OCI-LY1 (cell line): ENCODE data around the gene CNTROB.

Source experiments
- CTCF ChIP-seq: fragments of 200-600 bp; sonication (generic), shearing (Covaris generic); IDR thresholded peaks from 2 replicates; pipeline ENCODE4 v1.5.1; 2017; ENCODE audit warnings: mild to moderate bottlenecking, antibody characterized with exemption, low read length, moderate library complexity, mixed read lengths
- EZH2 ChIP-seq: fragments of 200-600 bp; sonication (generic), shearing (Covaris generic); IDR thresholded peaks from 2 replicates; pipeline ENCODE4 v1.8.0; 2017; ENCODE audit warnings: borderline replicate concordance, mixed run types, mild to moderate bottlenecking, antibody characterized with exemption, low read length, moderate library complexity, mixed read lengths

GRCh38 chr17:7945651-7946050, 13.6 kb downstream of the CNTROB start:
- TF ChIP-seq EZH2 (no peak), CTCF (no peak)
